H1 (cell line): ENCODE measurements around the gene LTBP4. TPM values are rescaled to one million over a fixed set of nuclear protein-coding genes. Genes with fewer than 3 reads are reported as not detected.

Experiments used
- CTCF ChIA-PET: fragments of 300-600 bp; sonication (Branson Sonifier 250); formaldehyde crosslinking; loops from one replicate; lab custom pipeline; 2021; ENCODE audit not compliant: partially characterized antibody; lab: Charles Lee
- POLR2A ChIA-PET: fragments of 300-600 bp; sonication (Branson Sonifier 250); formaldehyde crosslinking; loops from one replicate; lab custom pipeline; 2021; ENCODE audit warnings: inconsistent platforms; ENCODE audit not compliant: partially characterized antibody; lab: Charles Lee
- DNase-seq, 2 experiments: peaks; one replicate each; pipeline versions ENCODE4 v3.0.0 to v3.0.0-alpha.2; 2010 to 2022; ENCODE audit warnings: low spot score in 2 of 2, low read depth in 1 of 2, mixed read lengths in 1 of 2
- FAIRE-seq: peaks from 2 replicates; lab custom pipeline; 2011; peaks lifted over from hg19 to GRCh38; lab: Jason Lieb, UNC
- H2AFZ ChIP-seq: 2 replicates; pipeline ENCODE4 v1.8.1; 2012; ENCODE audit warnings: low read length, inconsistent platforms
- H2AK5ac ChIP-seq: 2 replicates; pipeline ENCODE4 v1.6.1; 2013; ENCODE audit warnings: low read depth, low read length
- H2BK120ac ChIP-seq: replicated peaks from 2 replicates; pipeline ENCODE3; 2013; ENCODE audit warnings: low read depth, low read length, inconsistent platforms
- H2BK12ac ChIP-seq: 2 replicates; pipeline ENCODE4 v1.6.1; 2013; ENCODE audit warnings: low read depth, low read length
- H2BK15ac ChIP-seq: 2 replicates; pipeline ENCODE4 v1.6.1; 2013; ENCODE audit warnings: low read length
- H2BK20ac ChIP-seq: 2 replicates; pipeline ENCODE4 v1.6.1; 2013; ENCODE audit warnings: low read length
- H2BK5ac ChIP-seq: 2 replicates; pipeline ENCODE4 v1.6.1; 2013; ENCODE audit warnings: low read depth, low read length
- H3K14ac ChIP-seq: 2 replicates; pipeline ENCODE4 v1.6.1; 2013; ENCODE audit warnings: inconsistent platforms; ENCODE audit not compliant: insufficient read length
- H3K18ac ChIP-seq: 2 replicates; pipeline ENCODE4 v1.6.1; 2013; ENCODE audit warnings: low read length; ENCODE audit errors: extremely low read depth
- H3K23ac ChIP-seq: 2 replicates; pipeline ENCODE4 v1.6.1; 2013; ENCODE audit warnings: inconsistent platforms; ENCODE audit not compliant: insufficient read length
- H3K23me2 ChIP-seq: 2 replicates; pipeline ENCODE4 v1.6.1; 2013; ENCODE audit warnings: low read depth, low read length
- H3K27ac ChIP-seq: 2 replicates; pipeline ENCODE4 v1.6.1; 2011; ENCODE audit warnings: low read depth, low read length, inconsistent platforms
- H3K27me3 ChIP-seq, 4 experiments: replicated peaks in 1 of 4; 1 replicate in 1 of 4; 2 replicates in 3 of 4; pipeline versions ENCODE4 v1.6.1 to v1.8.1; 2011 to 2013; ENCODE audit warnings: low read length in 3 of 4, mild to moderate bottlenecking in 3 of 4, inconsistent platforms in 2 of 4, mixed read lengths in 2 of 4, moderate library complexity in 1 of 4; ENCODE audit not compliant: control insufficient read depth in 3 of 4, insufficient read depth in 3 of 4; ENCODE audit errors: extremely low read depth in 1 of 4
- H3K36me3 ChIP-seq, 4 experiments: 2 replicates each; pipeline versions ENCODE4 v1.6.1 to v1.8.1; 2011 to 2013; ENCODE audit warnings: mild to moderate bottlenecking in 4 of 4, low read length in 3 of 4, moderate library complexity in 2 of 4, control low read depth in 1 of 4, inconsistent platforms in 1 of 4; ENCODE audit not compliant: insufficient read depth in 4 of 4, control insufficient read depth in 2 of 4
- H3K4ac ChIP-seq: replicated peaks from 2 replicates; pipeline ENCODE3; 2013; ENCODE audit warnings: low read length, low read depth, mixed read lengths, inconsistent platforms; ENCODE audit not compliant: insufficient read length
- H3K4me1 ChIP-seq, 4 experiments: replicated peaks in 1 of 4; 1 replicate in 1 of 4; 2 replicates in 3 of 4; pipeline versions ENCODE4 v1.6.1 to v1.8.1; 2011 to 2013; ENCODE audit warnings: low read length in 3 of 4, inconsistent platforms in 2 of 4, mixed read lengths in 1 of 4; ENCODE audit not compliant: insufficient read depth in 4 of 4, control insufficient read depth in 3 of 4
- H3K4me2 ChIP-seq, 2 experiments: 2 replicates each; pipeline versions ENCODE4 v1.6.1 to v1.8.1; 2011 to 2013; ENCODE audit warnings: low read depth in 2 of 2, low read length in 2 of 2, control low read depth in 1 of 2, inconsistent platforms in 1 of 2, mild to moderate bottlenecking in 1 of 2; ENCODE audit not compliant: insufficient read depth in 1 of 2
- H3K4me3 ChIP-seq, 4 experiments: fragments of 200-600, 300-600 bp in 1 of 4; sonication (generic), shearing (Covaris generic), sonication (Bioruptor Twin) in 1 of 4; 2 replicates each; pipeline versions ENCODE4 v1.5.1 to v1.8.1; 2011 to 2016; ENCODE audit warnings: low read length in 4 of 4, low read depth in 3 of 4, control low read depth in 2 of 4, inconsistent platforms in 2 of 4, mild to moderate bottlenecking in 2 of 4, mixed read lengths in 1 of 4, moderate library complexity in 1 of 4; ENCODE audit not compliant: insufficient read depth in 2 of 4; ENCODE audit errors: extremely low read depth in 1 of 4
- H3K56ac ChIP-seq: replicated peaks from 2 replicates; pipeline ENCODE3; 2013; ENCODE audit warnings: low read depth, mild to moderate bottlenecking, mixed read lengths, low read length, inconsistent platforms; ENCODE audit not compliant: insufficient read length
- H3K79me1 ChIP-seq: 2 replicates; pipeline ENCODE4 v1.6.1; 2013; ENCODE audit warnings: low read depth, low read length, control low read depth
- H3K79me2 ChIP-seq, 2 experiments: 2 replicates each; pipeline versions ENCODE4 v1.6.1 to v1.8.1; 2012 to 2013; ENCODE audit warnings: low read length in 2 of 2, mild to moderate bottlenecking in 2 of 2, inconsistent platforms in 1 of 2; ENCODE audit not compliant: insufficient read depth in 2 of 2, control insufficient read depth in 1 of 2
- H3K9ac ChIP-seq, 4 experiments: replicated peaks in 1 of 4; 1 replicate in 1 of 4; 2 replicates in 3 of 4; pipeline versions ENCODE4 v1.6.1 to v1.8.1; 2011 to 2013; ENCODE audit warnings: low read depth in 3 of 4, low read length in 3 of 4, control low read depth in 2 of 4, mild to moderate bottlenecking in 2 of 4, moderate library complexity in 2 of 4, inconsistent platforms in 1 of 4; ENCODE audit errors: extremely low read depth in 1 of 4
- H3K9me3 ChIP-seq, 2 experiments: 2 replicates each; pipeline versions ENCODE4 v1.6.1 to v1.8.1; 2012 to 2013; ENCODE audit warnings: mild to moderate bottlenecking in 2 of 2, moderate library complexity in 2 of 2, control low read depth in 1 of 2, inconsistent platforms in 1 of 2, low read depth in 1 of 2, low read length in 1 of 2, mixed read lengths in 1 of 2; ENCODE audit not compliant: insufficient read depth in 2 of 2
- H4K20me1 ChIP-seq, 2 experiments: replicated peaks in 1 of 2; 2 replicates each; pipeline versions ENCODE3 to v1.8.1; 2011 to 2013; ENCODE audit warnings: inconsistent platforms in 2 of 2, low read length in 2 of 2, mild to moderate bottlenecking in 1 of 2; ENCODE audit not compliant: insufficient read depth in 2 of 2, control insufficient read depth in 1 of 2
- H4K5ac ChIP-seq: 2 replicates; pipeline ENCODE4 v1.6.1; 2013; ENCODE audit warnings: low read length, low read depth, mixed read lengths, inconsistent platforms; ENCODE audit not compliant: insufficient read length
- H4K8ac ChIP-seq: 2 replicates; pipeline ENCODE4 v1.8.0; 2013; ENCODE audit warnings: mild to moderate bottlenecking, moderate library complexity, low read length, inconsistent platforms; ENCODE audit not compliant: insufficient read depth; ENCODE audit errors: extremely low read depth
- H4K91ac ChIP-seq: replicated peaks from 2 replicates; pipeline ENCODE3; 2013; ENCODE audit warnings: low read length, mixed read lengths, inconsistent platforms; ENCODE audit not compliant: insufficient read length
- ATF3 ChIP-seq: IDR thresholded peaks from 2 replicates; pipeline ENCODE4 v1.6.1; 2011; ENCODE audit warnings: low read depth, mild to moderate bottlenecking, low read length; ENCODE audit not compliant: insufficient read depth
- FOSL1 ChIP-seq: IDR thresholded peaks from 2 replicates; pipeline ENCODE4 v1.6.1; 2011; ENCODE audit warnings: mild to moderate bottlenecking, low read depth, low read length, moderate library complexity; ENCODE audit not compliant: insufficient read depth
- KDM4A ChIP-seq: IDR thresholded peaks from one replicate; pipeline ENCODE4 v1.7.1; 2012; ENCODE audit warnings: low read depth, mild to moderate bottlenecking, moderate library complexity, low read length, inconsistent platforms; ENCODE audit not compliant: severe bottlenecking
- MAX ChIP-seq: IDR thresholded peaks from 2 replicates; pipeline ENCODE4 v1.6.1; 2012; ENCODE audit warnings: inconsistent platforms
- PHF8 ChIP-seq: fragments of 200-600 bp; sonication (generic); conservative IDR thresholded peaks from 2 replicates; pipeline ENCODE4 v1.7.1; 2012; ENCODE audit warnings: low read depth, mild to moderate bottlenecking, inconsistent platforms, low read length, moderate library complexity
- RXRA ChIP-seq: IDR thresholded peaks from 2 replicates; pipeline ENCODE4 v1.6.1; 2011; ENCODE audit warnings: low read depth, mild to moderate bottlenecking, low read length, moderate library complexity; ENCODE audit not compliant: insufficient read depth
- SP2 ChIP-seq: IDR thresholded peaks from 2 replicates; pipeline ENCODE4 v1.6.1; 2012; ENCODE audit warnings: mild to moderate bottlenecking, low read length, inconsistent platforms
- SP4 ChIP-seq: IDR thresholded peaks from 2 replicates; pipeline ENCODE4 v1.6.1; 2012; ENCODE audit warnings: low read length, inconsistent platforms
- SUZ12 ChIP-seq: fragments of 200-600 bp; sonication (generic); IDR thresholded peaks from 2 replicates; pipeline ENCODE4 v1.6.1; 2012; ENCODE audit warnings: mild to moderate bottlenecking, inconsistent platforms, low read length, moderate library complexity, mixed read lengths
- WGBS, 2 experiments: shearing (Covaris generic) in 1 of 2; methylation state at CpG; one replicate each; pipeline versions ENCODE4 v1.1.6 to v1.1.7; 2013 to 2015; ENCODE audit warnings: low lambda C conversion rate in 2 of 2, mixed read lengths in 2 of 2, inconsistent platforms in 1 of 2, low coverage in 1 of 2, missing lambda C conversion rate in 1 of 2; ENCODE audit not compliant: insufficient replicate concordance in 2 of 2, insufficient coverage in 1 of 2, insufficient read length in 1 of 2; ENCODE audit errors: extremely low coverage in 1 of 2, missing lambda C conversion rate in 1 of 2; 5-methylcytosine and 5-hydroxymethylcytosine counted together
- polyA plus RNA-seq, 7 experiments: library from polyadenylated mRNA; depleted of rRNA in 3 of 7; stranded (reverse) in 5 of 7; unstranded in 2 of 7; fragments of >200 nt in 5 of 7; fragments of 200-250 nt in 2 of 7; gene quantifications; 1 replicate in 5 of 7; 2 replicates in 1 of 7; 4 replicates in 1 of 7; pipeline versions ENCODE4 v1.2.1 to v1.2.3, GENCODE V29; 2011 to 2013; ENCODE audit warnings: missing spikeins in 2 of 7, mixed read lengths in 2 of 7
- total RNA-seq: library from RNA; stranded (reverse); fragmentation: NEBNext Ultra II Directional; extraction: Animal tissue kit (Norgen Biotek cat#: 25700); gene quantifications from 2 replicates; pipeline ENCODE4 v1.2.1, GENCODE V29; 2021

LTBP4 gene
- total and polyA plus RNA-seq, 2 of the 8 experiments (the other 6 are each of a cell fraction or from before 2014, with no cell fraction given) = 54.5 to 77.1 TPM

GRCh38 chr19:40642757-40643305 lies 41.7 kb downstream of the LTBP4 start:
- Histone ChIP-seq H3K23ac (no peak overlapping the region), H3K56ac (no peak overlapping the region), H3K14ac (no peak overlapping the region), H2BK120ac (no peak overlapping the region), H3K9ac (no peak overlapping the region), H2BK15ac (no peak overlapping the region), H3K27ac (no peak overlapping the region), H3K9me3 (no peaks in the 10 kb centered on the region), H3K23me2 (no peaks in the 10 kb centered on the region), H2AK5ac (no peak overlapping the region), H2AFZ (no peak overlapping the region), H4K20me1 (no peaks in the 10 kb centered on the region), H4K8ac (no peak overlapping the region), H2BK20ac (no peak overlapping the region), H3K79me1 (no peaks in the 10 kb centered on the region), H3K27me3 (no peaks in the 10 kb centered on the region; a peak in 2 of 7 replicates), H4K5ac (no peak overlapping the region), H3K4me1 (peaks cover 0 to 3% (median 0%) of the 10 kb centered on the region in 4 experiments; a peak in 1 of 7 replicates), H3K4ac (no peak overlapping the region), H3K36me3 (no peaks in the 10 kb centered on the region), H3K4me3 (no peak overlapping the region), H2BK12ac (no peak overlapping the region), H4K91ac (no peak overlapping the region), H3K4me2 (no peak overlapping the region), H2BK5ac (no peak overlapping the region), H3K79me2 (no peaks in the 10 kb centered on the region), H3K18ac (no peak overlapping the region)
- ChIA-PET CTCF (interaction anchor here (4.9 kb wide), 1 partner anchor 8 kb away, joined by 41 read pairs; no protein-coding TSS in a partner anchor), POLR2A (no interaction called here)
- no peak for FAIRE-seq
- TF ChIP-seq ATF3 = no peak
- no peak for TF ChIP-seq KDM4A
- TF ChIP-seq SUZ12 = no peak
- no peak for TF ChIP-seq FOSL1
- TF ChIP-seq MAX = no peak
- no peak for TF ChIP-seq RXRA
- TF ChIP-seq SP2 = no peak
- no peak for TF ChIP-seq SP4
- no peak for TF ChIP-seq PHF8
- no peak for DNase-seq
- WGBS, 2 experiments = 97% methylated on average over 7 of the region's 8 CpGs; no CpG with 5 or more reads in 1 of the 2 experiments
